IPS-15b (cell line): ENCODE measurements around the gene KCTD13.

ENCODE experiments used
- H3K27me3 ChIP-seq: one replicate; pipeline ENCODE4 v1.6.1; 2013; ENCODE audit warnings: low read length; ENCODE audit not compliant: control insufficient read depth, insufficient read depth
- H3K36me3 ChIP-seq: one replicate; pipeline ENCODE4 v1.6.1; 2013; ENCODE audit warnings: low read length; ENCODE audit not compliant: control insufficient read depth, insufficient read depth
- H3K4me1 ChIP-seq: one replicate; pipeline ENCODE4 v1.6.1; 2013; ENCODE audit warnings: mild to moderate bottlenecking, low read length; ENCODE audit not compliant: control insufficient read depth, insufficient read depth
- H3K4me3 ChIP-seq: one replicate; pipeline ENCODE4 v1.5.1; 2013; ENCODE audit warnings: low read depth, low read length
- H3K9ac ChIP-seq: one replicate; pipeline ENCODE4 v1.6.1; 2013; ENCODE audit warnings: low read depth, mild to moderate bottlenecking, low read length
- H3K9me3 ChIP-seq: one replicate; pipeline ENCODE4 v1.6.1; 2013; ENCODE audit warnings: mild to moderate bottlenecking, low read length; ENCODE audit not compliant: control insufficient read depth, insufficient read depth

Gene KCTD13

GRCh38 chr16:29900888-29901606 lies 25.0 kb downstream of the KCTD13 start:
- Histone ChIP-seq H3K4me1 (no peaks in the 10 kb centered on the region), H3K9me3 (no peaks in the 10 kb centered on the region), H3K4me3 (peak overlapping the region; percentile 92), H3K27me3 (no peaks in the 10 kb centered on the region), H3K36me3 (peaks cover 17% of the 10 kb centered on the region), H3K9ac (peak overlapping the region; percentile 77)

GRCh38 chr16:29900102-29900887 lies 25.7 kb downstream of the KCTD13 start, which contains the start of gene ASPHD1:
Gene ASPHD1 (plus strand): TSS chr16:29900488. CDS start chr16:29900972, 484 bp downstream.
- peak within 1 kb of the TSS; percentile 77 for H3K9ac ChIP-seq
- H3K4me3 ChIP-seq, result peak within 1 kb of the TSS; percentile 92
- H3K36me3 ChIP-seq, result peaks cover 11% of the 10 kb centered on the region
- no peaks in the 10 kb centered on the region for H3K9me3 ChIP-seq
- no peaks in the 10 kb centered on the region for H3K27me3 ChIP-seq
- H3K4me1 ChIP-seq, result no peaks in the 10 kb centered on the region

- no peaks in the 10 kb centered on the region for H3K27me3 ChIP-seq
These were observed 26.4 kb downstream of the KCTD13 start, which contains the start of gene SEZ6L2 for GRCh38 chr16:29899516-29900101. Gene SEZ6L2 (minus strand): TSS chr16:29899550. CDS start chr16:29899019, 531 bp downstream.

GRCh38 chr16:29898804-29899515 lies 27.1 kb downstream of the KCTD13 start:
- Histone ChIP-seq H3K27me3 (no peaks in the 10 kb centered on the region), H3K4me1 (no peaks in the 10 kb centered on the region), H3K4me3 (peak overlapping the region; percentile 84), H3K9me3 (no peaks in the 10 kb centered on the region), H3K36me3 (peaks cover 7% of the 10 kb centered on the region), H3K9ac (peak overlapping the region; percentile 70)

More at GRCh38 chr16:29899516-29900101, 26.4 kb downstream of the KCTD13 start, which contains the start of gene SEZ6L2:
- H3K9ac ChIP-seq, result peak within 1 kb of the TSS; percentile 77
- H3K9me3 ChIP-seq, result no peaks in the 10 kb centered on the region
- peak within 1 kb of the TSS; percentile 92 for H3K4me3 ChIP-seq
- H3K4me1 ChIP-seq, result no peaks in the 10 kb centered on the region
- H3K36me3 ChIP-seq, result peaks cover 8% of the 10 kb centered on the region

GRCh38 chr16:29898135-29898803 lies 27.8 kb downstream of the KCTD13 start:
- H3K4me3 ChIP-seq, result peak overlapping the region; percentile 84
- no peaks in the 10 kb centered on the region for H3K9me3 ChIP-seq
- no peaks in the 10 kb centered on the region for H3K4me1 ChIP-seq
- no peaks in the 10 kb centered on the region for H3K27me3 ChIP-seq
- peaks cover 4% of the 10 kb centered on the region for H3K36me3 ChIP-seq
- H3K9ac ChIP-seq, result peak overlapping the region; percentile 73

- Histone ChIP-seq H3K36me3 (peaks cover 11% of the 10 kb centered on the region), H3K9ac (no peak overlapping the region), H3K9me3 (no peaks in the 10 kb centered on the region), H3K27me3 (no peaks in the 10 kb centered on the region), H3K4me1 (no peaks in the 10 kb centered on the region), H3K4me3 (no peak overlapping the region)
These were observed 28.7 kb downstream of the KCTD13 start for GRCh38 chr16:29897333-29897732.

GRCh38 chr16:29896841-29897240 lies 29.2 kb downstream of the KCTD13 start:
- Histone ChIP-seq H3K36me3 (peaks cover 11% of the 10 kb centered on the region), H3K27me3 (no peaks in the 10 kb centered on the region), H3K4me3 (no peak overlapping the region), H3K9me3 (no peaks in the 10 kb centered on the region), H3K9ac (no peak overlapping the region), H3K4me1 (no peaks in the 10 kb centered on the region)

GRCh38 chr16:29894352-29894751 lies 31.7 kb downstream of the KCTD13 start:
- no peaks in the 10 kb centered on the region for H3K27me3 ChIP-seq
- no peak overlapping the region for H3K4me3 ChIP-seq
- H3K4me1 ChIP-seq, result no peaks in the 10 kb centered on the region
- H3K36me3 ChIP-seq, result peaks cover 11% of the 10 kb centered on the region
- H3K9me3 ChIP-seq, result no peaks in the 10 kb centered on the region
- no peak overlapping the region for H3K9ac ChIP-seq

- peaks cover 11% of the 10 kb centered on the region for H3K36me3 ChIP-seq
- no peak overlapping the region for H3K4me3 ChIP-seq
- H3K27me3 ChIP-seq, result no peaks in the 10 kb centered on the region
- no peaks in the 10 kb centered on the region for H3K9me3 ChIP-seq
- H3K4me1 ChIP-seq, result no peaks in the 10 kb centered on the region
- H3K9ac ChIP-seq, result no peak overlapping the region
These were observed 32.5 kb downstream of the KCTD13 start for GRCh38 chr16:29893553-29893952.

- no peak overlapping the region for H3K9ac ChIP-seq
- H3K4me3 ChIP-seq, result no peak overlapping the region
- no peaks in the 10 kb centered on the region for H3K9me3 ChIP-seq
- H3K4me1 ChIP-seq, result no peaks in the 10 kb centered on the region
- H3K27me3 ChIP-seq, result no peaks in the 10 kb centered on the region
- peaks cover 11% of the 10 kb centered on the region for H3K36me3 ChIP-seq
These were observed 33.6 kb downstream of the KCTD13 start for GRCh38 chr16:29892458-29892813.
